ENCODE measurements around the gene MDP1. TPM values are rescaled to one million over a fixed set of nuclear protein-coding genes. Genes with fewer than 3 reads are reported as not detected.

MDP1 gene
- polyA plus RNA-seq, 1 donor (not counting 4 experiments of a cell fraction or from before 2014, with no cell fraction given) = 7.3 TPM

DNA sequence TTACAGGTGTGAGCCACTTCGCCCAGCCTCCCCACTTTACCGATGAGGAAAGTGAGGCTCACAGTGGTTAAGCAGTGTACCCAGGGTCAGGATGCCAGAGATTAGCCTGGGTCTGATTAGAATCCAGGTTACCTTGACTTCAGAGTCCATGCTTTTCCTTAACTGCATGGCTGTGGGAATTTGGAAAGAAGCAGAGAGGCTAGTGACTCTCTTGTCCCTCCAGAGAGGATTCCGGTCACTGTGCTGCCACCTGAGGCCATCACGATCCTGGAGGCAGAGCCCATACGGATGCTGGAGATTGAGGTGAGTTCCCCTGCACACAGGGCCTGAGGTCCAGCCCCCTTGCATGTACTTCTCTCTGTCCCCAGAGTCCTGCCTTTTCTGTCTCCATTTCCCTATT lies 39.3 kb downstream of the MDP1 start:
- no peaks in the 10 kb centered on the region for H3K4me1 ChIP-seq (ENCODE audit: control insufficient read depth, extremely low read depth, insufficient read depth, low read length)
- no peak overlapping the region for H3K4me3 ChIP-seq (ENCODE audit: control insufficient read depth in 2 of 3, extremely low read depth in 1 of 3, insufficient read depth in 2 of 3, low read depth in 1 of 3, low read length in 3 of 3)
- FAIRE-seq (no peak), DNase-seq (ENCODE audit: low read depth, low spot score) (no peak)
- TF ChIP-seq EZH2 (IDR thresholded peaks at IDR 0.05; ENCODE audit: low read length) = no peak
- TF ChIP-seq, protein P1, sequence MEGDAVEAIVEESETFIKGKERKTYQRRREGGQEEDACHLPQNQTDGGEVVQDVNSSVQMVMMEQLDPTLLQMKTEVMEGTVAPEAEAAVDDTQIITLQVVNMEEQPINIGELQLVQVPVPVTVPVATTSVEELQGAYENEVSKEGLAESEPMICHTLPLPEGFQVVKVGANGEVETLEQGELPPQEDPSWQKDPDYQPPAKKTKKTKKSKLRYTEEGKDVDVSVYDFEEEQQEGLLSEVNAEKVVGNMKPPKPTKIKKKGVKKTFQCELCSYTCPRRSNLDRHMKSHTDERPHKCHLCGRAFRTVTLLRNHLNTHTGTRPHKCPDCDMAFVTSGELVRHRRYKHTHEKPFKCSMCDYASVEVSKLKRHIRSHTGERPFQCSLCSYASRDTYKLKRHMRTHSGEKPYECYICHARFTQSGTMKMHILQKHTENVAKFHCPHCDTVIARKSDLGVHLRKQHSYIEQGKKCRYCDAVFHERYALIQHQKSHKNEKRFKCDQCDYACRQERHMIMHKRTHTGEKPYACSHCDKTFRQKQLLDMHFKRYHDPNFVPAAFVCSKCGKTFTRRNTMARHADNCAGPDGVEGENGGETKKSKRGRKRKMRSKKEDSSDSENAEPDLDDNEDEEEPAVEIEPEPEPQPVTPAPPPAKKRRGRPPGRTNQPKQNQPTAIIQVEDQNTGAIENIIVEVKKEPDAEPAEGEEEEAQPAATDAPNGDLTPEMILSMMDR (optimal IDR thresholded peaks at IDR 0.05 in 1 of 3, IDR thresholded peaks at IDR 0.05 in 1 of 3, conservative IDR thresholded peaks at IDR 0.05 in 1 of 3; ENCODE audit: extremely low read depth in 1 of 3, insufficient read depth in 2 of 3, low read length in 3 of 3) = no peak
- H2AFZ ChIP-seq (ENCODE audit: control insufficient read depth, low read length) = no peak overlapping the region
- H3K27me3 ChIP-seq (ENCODE audit: control insufficient read depth, extremely low read depth, insufficient read depth, low read length) = no peaks in the 10 kb centered on the region
- H3K4me2 ChIP-seq (ENCODE audit: control insufficient read depth, extremely low read depth, insufficient read depth, low read depth, low read length) = no peak overlapping the region
- no peaks in the 10 kb centered on the region for H3K79me2 ChIP-seq (ENCODE audit: control insufficient read depth, insufficient read depth, low read length)
- H4K20me1 ChIP-seq (ENCODE audit: control insufficient read depth, extremely low read depth, insufficient read depth, low read length) = peaks cover 8% of the 10 kb centered on the region
- no peak overlapping the region for H3K9ac ChIP-seq (ENCODE audit: control insufficient read depth, extremely low read depth, insufficient read depth, low read length)
- H3K27ac ChIP-seq (ENCODE audit: control insufficient read depth, insufficient read depth, low read length) = no peak overlapping the region
- H3K9me3 ChIP-seq (ENCODE audit: control insufficient read depth, low read depth, low read length) = no peaks in the 10 kb centered on the region
- H3K36me3 ChIP-seq (ENCODE audit: control insufficient read depth in 2 of 2, extremely low read depth in 1 of 2, insufficient read depth in 2 of 2, low read length in 2 of 2) = peaks cover 32 to 48% of the 10 kb centered on the region in 2 experiments
- H3K9me1 ChIP-seq (ENCODE audit: control insufficient read depth, extremely low read depth, insufficient read depth, low read length) = no peaks in the 10 kb centered on the region
- dilution Hi-C loops (cut with MboI; ENCODE audit: extremely low pct_ligation_motif_present, low sequenced_read_pairs) = no loop called here

- H3K9me3 ChIP-seq (ENCODE audit: control insufficient read depth, low read depth, low read length) = no peaks in the 10 kb centered on the region
- H3K4me2 ChIP-seq (ENCODE audit: control insufficient read depth, extremely low read depth, insufficient read depth, low read depth, low read length) = no peak overlapping the region
- H3K27ac ChIP-seq (ENCODE audit: control insufficient read depth, insufficient read depth, low read length) = no peak overlapping the region
- no peak overlapping the region for H2AFZ ChIP-seq (ENCODE audit: control insufficient read depth, low read length)
- H3K4me1 ChIP-seq (ENCODE audit: control insufficient read depth, extremely low read depth, insufficient read depth, low read length) = no peaks in the 10 kb centered on the region
- dilution Hi-C loops (cut with MboI; ENCODE audit: extremely low pct_ligation_motif_present, low sequenced_read_pairs) = no loop called here
- FAIRE-seq (no peak), DNase-seq (ENCODE audit: low read depth, low spot score) (no peak)
- H4K20me1 ChIP-seq (ENCODE audit: control insufficient read depth, extremely low read depth, insufficient read depth, low read length) = no peaks in the 10 kb centered on the region
- H3K4me3 ChIP-seq (ENCODE audit: control insufficient read depth in 2 of 3, extremely low read depth in 1 of 3, insufficient read depth in 2 of 3, low read depth in 1 of 3, low read length in 3 of 3) = no peak overlapping the region
- no peaks in the 10 kb centered on the region for H3K9me1 ChIP-seq (ENCODE audit: control insufficient read depth, extremely low read depth, insufficient read depth, low read length)
- H3K27me3 ChIP-seq (ENCODE audit: control insufficient read depth, extremely low read depth, insufficient read depth, low read length) = no peaks in the 10 kb centered on the region
- no peak for TF ChIP-seq EZH2 (IDR thresholded peaks at IDR 0.05; ENCODE audit: low read length)
- TF ChIP-seq, protein P1 (optimal IDR thresholded peaks at IDR 0.05 in 1 of 3, IDR thresholded peaks at IDR 0.05 in 1 of 3, conservative IDR thresholded peaks at IDR 0.05 in 1 of 3; ENCODE audit: extremely low read depth in 1 of 3, insufficient read depth in 2 of 3, low read length in 3 of 3) = no peak
- no peak overlapping the region for H3K9ac ChIP-seq (ENCODE audit: control insufficient read depth, extremely low read depth, insufficient read depth, low read length)
- no peaks in the 10 kb centered on the region for H3K79me2 ChIP-seq (ENCODE audit: control insufficient read depth, insufficient read depth, low read length)
- H3K36me3 ChIP-seq (ENCODE audit: control insufficient read depth in 2 of 2, extremely low read depth in 1 of 2, insufficient read depth in 2 of 2, low read length in 2 of 2) = peaks cover 10 to 32% of the 10 kb centered on the region in 2 experiments
These were observed 43.0 kb downstream of the MDP1 start for GRCh38 chr14:24172871-24173281.
